Stimulated activated CD8-positive, alpha-beta memory T cell treated with anti-CD3 and anti-CD28 coated beads, Interleukin-7, amount 100 ng/mL, for 48 hours (primary cell): ENCODE data around the gene CDV3.

Experiments used
- DNase-seq, 2 donors: peaks; one replicate each; pipeline ENCODE4 v3.0.0-alpha.2; 2020; ENCODE audit warnings: low read depth in 1 of 2; ENCODE audit errors: extremely low read depth in 1 of 2

Gene CDV3

GRCh38 chr3:133563816-133564215 lies 9.7 kb upstream of the CDV3 start:
- DNase-seq = no peak

DNA sequence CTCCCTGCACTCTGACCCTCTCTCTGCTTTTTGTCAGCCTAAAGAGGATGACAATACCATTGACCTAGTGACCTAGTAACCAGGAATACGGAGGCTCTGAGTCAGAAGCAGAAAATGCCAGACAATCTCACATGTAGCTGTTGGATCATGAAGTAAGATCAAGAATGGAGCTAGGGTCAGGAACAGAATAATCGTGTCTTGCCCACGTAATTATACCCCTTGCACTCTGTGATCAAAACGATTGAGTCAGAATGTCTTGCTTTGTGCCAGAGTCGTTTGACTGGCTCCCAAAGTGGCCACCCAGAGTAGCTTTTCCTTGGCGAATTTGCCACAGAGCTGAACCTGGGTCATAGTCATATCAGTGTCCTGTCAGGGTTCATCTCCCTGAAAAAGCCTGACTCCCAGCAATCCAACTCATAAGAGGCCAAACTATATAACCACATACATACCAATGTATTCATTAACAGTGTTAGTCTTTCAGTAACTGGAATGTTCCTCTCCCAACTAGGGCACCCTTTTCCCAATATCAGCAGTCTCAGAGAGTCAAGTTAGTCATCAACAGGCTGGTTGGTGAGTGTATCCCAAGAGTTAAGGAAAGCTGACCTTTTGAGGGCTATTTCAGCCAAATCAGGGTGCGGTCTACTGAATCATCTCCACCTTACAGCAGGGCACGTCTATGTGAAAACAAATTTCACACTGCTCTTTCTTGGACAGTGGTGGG lies 5.0 kb upstream of the CDV3 start:
- no peak for DNase-seq

DNA sequence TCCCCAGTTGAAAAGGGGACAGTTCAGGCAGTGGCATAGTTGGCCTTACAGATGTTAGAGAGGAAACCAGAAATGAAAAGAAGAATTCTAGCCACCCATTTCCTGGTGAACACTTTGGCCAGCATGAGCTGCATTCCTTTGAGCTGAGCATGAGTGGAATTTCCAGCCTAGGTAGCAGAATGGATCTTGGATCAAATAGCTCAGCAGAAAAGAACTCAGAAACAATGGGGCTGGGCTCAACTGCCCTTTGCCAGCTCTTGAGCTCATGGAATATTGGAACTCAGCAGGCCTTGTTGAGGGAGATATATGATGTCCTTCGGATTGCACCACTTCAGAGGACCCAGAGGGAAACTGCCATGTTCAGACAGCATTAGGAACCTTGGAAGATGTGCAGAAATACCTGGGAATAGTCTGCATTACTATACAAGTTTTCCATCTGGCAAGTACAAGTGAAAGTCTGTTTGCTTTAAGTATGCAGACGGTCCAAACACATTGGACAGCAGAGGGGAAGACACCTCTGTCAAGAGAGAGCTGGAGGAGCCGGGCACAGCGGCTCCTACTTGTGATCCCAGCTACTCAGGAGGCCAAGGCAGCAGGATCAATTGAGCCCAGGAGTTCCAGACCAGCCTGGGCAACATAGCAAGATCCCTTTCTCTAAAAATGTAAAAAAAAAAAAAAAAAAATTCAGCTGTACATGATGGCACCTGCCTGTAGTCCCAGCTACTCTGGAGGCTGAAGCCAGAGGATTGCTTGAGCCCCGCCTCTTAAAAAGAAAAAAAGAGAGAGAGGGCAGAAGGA lies 3.1 kb upstream of the CDV3 start:
- DNase-seq = no peak

GRCh38 chr3:133570937-133571320 lies 2.6 kb upstream of the CDV3 start:
- no peak for DNase-seq

- DNase-seq = no peak
These were observed 1.1 kb upstream of the CDV3 start for GRCh38 chr3:133572158-133573053.

DNA sequence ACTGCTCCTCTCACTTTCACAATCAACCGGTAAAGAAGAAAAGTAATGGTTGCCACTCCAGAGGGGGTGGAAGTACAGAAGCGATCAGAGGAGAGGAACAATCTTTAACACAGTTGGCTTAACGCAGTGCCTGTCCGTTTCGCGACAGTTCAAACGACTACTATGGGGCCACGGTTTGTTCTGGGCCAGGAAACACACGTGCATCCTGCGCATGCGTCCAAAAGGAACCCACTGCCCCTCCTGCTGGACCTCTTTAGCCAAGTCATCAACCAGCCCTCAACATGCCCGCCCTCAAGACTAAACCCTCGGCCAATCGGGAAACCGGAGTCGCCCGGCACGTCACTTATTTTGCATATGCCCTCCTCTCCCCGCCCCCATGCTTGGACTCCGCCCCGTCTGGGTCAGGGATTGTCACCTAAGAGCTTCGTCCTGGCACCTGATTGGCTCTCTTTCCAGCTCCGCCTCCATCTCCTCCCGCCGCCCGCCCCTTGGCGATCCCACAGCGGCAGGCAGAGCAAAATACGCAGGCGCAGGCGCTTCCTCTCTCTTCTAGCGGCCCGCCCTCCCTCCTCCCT lies 345 bp upstream of the CDV3 start:
- DNase-seq = peak; percentile 100

GRCh38 chr3:133574260-133574881 lies 885 bp downstream of the CDV3 start:
- DNase-seq = peak; percentile 60 to 71

DNA sequence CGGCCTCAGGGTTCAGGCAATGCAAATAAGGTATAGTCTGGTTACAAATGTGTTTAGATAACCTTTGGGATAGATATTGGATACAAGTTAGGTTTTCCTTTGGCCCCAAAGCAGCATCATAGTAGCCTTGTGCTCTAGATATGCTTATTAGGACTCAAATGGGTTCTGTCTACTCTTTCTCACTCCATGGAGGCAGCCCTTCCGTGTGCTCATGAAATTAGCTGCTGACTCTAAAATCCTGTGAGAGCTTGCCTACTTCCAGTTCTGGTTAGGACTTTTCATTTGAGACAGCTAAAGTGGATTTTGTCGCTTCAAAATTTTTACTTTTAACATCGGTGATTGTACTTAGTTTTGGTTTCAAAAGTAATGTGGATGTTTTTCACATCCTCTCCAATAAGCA lies 1.6 kb downstream of the CDV3 start:
- DNase-seq = no peak

- DNase-seq = no peak
These were observed 2.7 kb downstream of the CDV3 start for GRCh38 chr3:133576169-133576568.

DNA sequence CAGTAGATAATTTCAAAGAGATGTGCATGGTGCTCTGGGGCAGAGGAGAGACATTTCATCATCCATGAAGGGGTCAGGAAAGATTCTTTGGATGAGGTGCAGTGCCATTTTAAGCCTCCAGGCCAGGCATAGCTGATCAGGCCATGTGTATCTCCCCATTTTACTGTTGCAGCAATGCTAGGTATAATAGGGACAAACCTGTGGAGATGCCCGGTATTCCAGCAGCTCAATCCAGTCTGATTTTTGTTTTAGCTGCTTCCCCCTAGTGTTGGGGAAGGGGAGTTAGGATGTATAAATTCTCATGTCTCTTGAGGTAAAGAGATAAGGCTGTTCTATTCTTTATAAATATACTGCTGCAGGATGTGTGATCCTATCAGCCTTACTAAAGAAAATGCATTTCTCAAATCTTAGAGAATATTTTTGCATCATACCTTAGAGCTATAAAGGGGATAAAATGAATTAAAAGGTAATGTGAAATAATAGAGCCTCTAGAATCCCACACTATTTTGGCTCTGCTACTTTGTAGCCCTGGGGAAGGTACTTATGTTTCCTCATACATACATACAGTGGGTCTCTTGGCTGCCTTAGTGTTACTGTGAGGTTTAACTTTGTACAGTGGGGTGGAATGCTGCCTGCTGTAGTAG lies 5.2 kb downstream of the CDV3 start:
- DNase-seq = no peak

GRCh38 chr3:133583396-133583795 lies 9.9 kb downstream of the CDV3 start:
- no peak for DNase-seq

DNA sequence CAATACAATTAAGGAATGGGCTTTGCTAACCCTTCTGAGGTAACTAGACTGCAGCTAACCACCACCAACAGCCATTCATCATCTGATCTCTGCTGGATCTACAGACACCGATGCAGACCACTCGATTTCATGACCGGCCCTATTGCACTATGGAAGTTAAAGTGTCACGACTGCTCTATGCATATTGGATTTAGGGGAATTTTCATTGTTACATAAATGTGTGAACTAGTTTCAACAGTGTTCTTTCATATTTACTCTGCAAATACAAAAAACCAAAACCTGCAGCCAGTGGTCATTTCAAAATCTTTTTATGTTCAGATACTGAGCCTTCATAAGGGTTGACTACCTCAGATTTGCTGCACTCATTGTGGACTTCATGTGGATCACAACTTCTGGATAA lies 14.5 kb downstream of the CDV3 start:
- no peak for DNase-seq

DNA sequence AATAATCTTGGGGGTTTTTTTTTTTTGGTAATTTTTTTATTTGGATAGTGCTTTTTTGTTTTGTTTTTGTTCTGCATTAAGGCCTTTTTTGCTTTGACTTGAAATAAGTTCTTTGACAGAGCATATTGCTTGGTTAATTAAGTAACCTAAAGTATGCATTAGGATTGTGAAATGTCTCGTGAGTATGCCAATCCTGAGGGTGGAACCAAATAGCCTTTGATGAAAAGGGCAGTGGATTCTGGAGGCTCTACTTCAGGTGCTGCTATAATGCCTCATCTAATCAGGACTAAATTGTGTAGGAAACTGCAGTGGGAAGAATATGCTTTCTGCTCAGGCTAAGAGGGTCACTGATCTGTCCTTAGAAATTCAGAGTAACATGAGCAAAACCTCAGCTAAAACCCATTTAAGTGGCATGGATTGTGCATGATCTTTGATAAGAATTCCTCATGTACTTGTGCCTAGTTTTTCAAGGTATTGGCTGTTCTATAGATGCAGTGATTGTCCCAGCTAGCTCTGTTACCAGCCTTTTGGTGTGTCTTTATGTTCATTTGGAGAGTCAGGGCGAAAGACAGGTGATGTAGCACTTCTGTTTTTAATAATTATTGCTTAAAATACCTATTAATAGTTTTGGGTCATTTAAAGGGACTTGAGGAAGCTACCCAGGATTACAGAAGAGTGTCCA lies 15.4 kb downstream of the CDV3 start:
- DNase-seq = no peak

DNA sequence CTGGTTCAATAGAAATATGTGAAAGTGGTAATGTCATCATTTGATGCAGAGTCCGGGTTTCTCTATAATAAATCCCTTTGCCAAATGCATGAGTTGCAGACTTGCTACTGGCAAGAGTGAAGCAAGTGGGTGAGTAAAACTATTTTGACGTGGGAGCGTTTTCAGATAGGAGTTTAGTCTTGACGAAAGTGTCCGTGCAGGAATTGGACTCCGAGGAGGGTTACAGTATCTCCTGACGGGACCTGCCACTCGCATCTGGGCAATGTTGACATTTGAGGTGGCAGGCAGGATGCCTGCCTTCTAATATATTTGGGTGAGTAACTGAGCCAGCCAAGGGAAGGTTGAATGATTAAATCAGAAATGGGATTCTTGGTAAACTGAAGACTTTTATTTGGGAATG lies 16.0 kb downstream of the CDV3 start:
- DNase-seq = no peak

- DNase-seq = no peak
These were observed 17.8 kb downstream of the CDV3 start for GRCh38 chr3:133591271-133591742.

DNA sequence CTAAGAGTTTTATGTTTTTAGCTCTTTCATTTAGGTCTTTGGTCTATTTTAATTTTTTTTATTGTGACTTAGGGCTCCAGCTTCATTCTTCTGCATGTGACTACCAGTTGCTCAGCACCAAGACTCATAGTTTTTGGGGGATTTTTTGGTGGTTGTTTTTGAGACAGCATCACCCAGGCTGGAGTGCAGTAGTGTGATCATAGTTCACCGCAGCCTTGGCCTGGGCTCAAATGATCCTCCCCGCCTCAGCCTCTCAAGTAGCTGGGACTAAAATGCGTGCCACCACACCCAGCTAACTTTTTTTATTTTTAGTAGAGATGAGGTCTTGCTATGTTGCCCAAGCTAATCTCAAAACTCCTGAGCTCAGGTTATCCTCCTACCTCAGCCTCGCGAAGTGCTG lies 19.4 kb downstream of the CDV3 start:
- no peak for DNase-seq

GRCh38 chr3:133593243-133593642 lies 19.8 kb downstream of the CDV3 start:
- no peak for DNase-seq

- peak in 1 of 2 donors; percentile 42 for DNase-seq
These were observed 21.9 kb downstream of the CDV3 start for GRCh38 chr3:133595341-133595740.

DNA sequence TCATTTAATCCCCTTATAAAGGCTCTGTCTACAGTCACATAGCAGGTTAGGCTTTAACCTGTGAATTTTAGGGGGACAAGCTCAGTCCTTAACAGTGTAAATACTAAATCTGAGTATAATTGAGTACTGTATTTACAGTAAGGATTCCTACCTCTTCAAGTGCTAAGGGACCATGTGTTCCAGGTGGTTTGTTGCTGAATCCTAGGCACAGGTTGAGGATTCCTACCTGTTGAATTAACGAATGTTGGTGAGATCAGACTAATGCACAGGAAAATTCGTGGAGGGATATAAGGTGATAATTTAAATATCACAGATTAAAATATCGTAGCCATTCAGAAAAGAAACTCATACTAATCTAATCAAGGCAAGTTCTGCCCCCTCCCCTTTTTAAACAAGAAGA lies 24.9 kb downstream of the CDV3 start:
- DNase-seq = no peak
